HG02885 (cell line): ENCODE data around the gene CPLX1.
"Not testable (repeated sequence)": the region's sequence is repeated elsewhere in the genome, so short reads cannot be mapped to it uniquely, and the experiment has no call there.

Source experiments
- ATAC-seq: cut with Tn5 transposase; IDR thresholded peaks from one replicate; pipeline ENCODE4 v1.9.1; 2021; ENCODE audit warnings: mild to moderate bottlenecking; ENCODE audit not compliant: unreplicated experiment, poor library complexity

CPLX1 gene

DNA sequence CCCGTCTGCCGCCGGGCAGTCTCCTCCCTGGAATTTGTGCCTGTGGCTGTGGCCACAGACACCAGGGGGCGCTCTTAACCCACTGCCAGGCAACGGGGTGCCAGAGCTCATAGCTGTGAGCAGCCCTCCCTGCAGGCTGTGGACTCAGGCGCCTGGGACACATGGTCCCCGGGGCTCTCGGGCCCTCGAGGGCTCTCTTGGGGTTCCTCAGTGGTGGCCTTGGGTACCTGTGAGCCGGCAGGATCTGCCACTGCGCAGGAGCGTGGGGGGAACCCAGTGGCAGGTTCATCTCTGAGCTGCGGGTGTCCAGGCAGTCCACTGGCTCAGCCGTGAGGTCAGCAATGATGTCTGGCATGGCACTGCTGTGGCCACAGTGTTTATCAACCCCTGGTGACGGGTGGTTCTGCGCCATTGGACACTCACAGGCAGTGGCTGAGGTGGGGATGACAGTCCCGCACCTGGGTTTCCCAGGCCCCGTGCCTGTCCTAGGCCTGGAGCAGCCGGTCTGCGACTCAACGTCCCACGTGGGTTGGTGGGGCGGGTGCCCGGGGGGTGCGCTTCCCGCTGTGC lies 83.1 kb downstream of the CPLX1 start:
- ATAC-seq: peak; percentile 60

- ATAC-seq: no peak
Measured at GRCh38 chr4:742096-742741, 83.7 kb downstream of the CPLX1 start.

DNA sequence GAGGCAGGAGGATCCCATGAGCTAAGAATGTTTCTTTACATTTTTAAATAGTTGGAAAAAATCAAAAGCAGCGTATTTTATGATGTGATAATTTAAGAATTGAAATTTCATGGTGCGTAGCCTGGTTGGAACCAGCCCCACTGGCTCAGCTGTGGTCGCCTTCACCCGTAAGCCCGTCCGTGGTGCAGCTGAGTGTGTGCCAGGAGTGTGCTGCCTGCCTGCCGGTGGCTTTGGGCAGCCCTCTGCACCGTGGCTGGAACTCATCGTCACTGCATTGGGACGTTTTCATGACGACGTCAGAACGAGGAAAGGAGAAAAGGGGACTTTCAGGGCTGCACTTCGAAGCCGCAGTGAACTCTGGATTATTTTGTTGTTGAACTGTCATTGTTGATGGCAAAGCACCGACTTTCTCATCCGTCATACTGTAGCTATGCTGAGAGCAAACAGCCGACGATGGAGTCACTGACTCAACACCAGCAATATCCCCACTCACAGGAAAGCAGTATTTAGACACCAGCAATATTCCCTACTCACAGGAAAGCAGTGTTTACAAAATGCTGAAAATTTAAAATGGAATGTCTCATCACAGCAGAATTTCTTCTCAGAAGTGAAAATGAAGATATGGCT lies 85.2 kb downstream of the CPLX1 start:
- no peak for ATAC-seq

DNA sequence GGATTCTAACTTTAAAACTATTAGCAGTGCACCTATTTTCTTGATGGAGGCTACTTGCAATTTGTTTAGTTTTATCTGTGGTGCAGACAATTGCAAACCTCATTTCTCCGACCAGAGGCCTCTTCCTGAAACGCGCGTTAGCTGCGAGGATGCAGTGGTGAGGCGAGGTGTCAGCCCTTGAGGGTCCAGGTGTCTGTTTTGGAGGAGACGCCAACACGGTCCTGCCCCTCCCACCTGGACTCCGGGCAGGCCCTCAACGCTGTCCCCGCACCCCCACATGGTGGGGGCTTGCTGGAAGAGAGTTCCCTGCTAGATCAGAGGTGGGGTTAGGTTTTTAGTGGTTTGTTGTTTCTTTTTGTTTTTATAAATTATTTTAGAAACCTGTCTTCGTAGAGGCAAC lies 85.9 kb downstream of the CPLX1 start:
- no peak for ATAC-seq

DNA sequence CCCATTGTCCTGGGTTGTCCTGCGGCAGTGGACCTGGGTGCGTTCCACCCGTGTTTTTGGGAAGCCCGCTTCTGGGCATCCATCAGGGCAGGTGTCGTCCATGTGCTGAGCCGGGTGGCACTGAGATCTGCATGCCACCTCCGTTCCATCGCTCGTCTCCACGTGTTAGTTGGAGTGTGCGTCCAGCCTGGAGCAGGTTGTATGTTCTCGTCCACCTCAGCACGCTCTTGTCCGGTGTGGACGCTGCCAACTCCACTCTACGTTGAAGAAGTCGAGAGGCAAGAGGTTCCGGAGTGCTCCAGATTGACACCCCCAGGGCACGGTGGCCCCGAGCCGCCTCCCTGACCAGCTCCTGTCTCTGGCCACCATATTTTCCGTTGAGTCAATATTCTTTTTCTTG lies 86.4 kb downstream of the CPLX1 start:
- no peak for ATAC-seq

DNA sequence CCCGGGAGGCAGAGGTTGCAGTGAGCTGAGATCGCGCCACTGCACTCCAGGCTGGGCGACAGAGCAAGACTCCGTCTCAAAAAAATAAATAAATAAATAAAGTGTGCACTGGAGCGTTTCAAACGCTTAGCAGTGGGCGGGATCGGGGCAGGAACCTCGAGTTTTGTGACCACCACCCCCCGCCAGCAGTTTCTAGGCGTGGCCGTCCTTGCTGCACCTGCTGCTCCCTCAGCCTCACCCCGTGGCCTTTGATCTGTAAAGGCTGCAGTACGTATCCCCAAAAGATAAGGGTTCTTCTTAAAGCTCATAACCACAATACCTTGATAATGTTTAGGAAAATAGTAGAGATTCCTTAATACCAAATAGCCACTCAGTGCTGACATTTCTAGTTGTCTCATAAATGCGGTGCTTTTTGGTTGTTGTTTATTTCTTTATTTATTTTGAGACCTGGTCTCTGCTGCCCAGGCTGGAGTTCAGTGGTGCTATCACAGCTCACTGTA lies 87.1 kb downstream of the CPLX1 start:
- ATAC-seq: no peak

DNA sequence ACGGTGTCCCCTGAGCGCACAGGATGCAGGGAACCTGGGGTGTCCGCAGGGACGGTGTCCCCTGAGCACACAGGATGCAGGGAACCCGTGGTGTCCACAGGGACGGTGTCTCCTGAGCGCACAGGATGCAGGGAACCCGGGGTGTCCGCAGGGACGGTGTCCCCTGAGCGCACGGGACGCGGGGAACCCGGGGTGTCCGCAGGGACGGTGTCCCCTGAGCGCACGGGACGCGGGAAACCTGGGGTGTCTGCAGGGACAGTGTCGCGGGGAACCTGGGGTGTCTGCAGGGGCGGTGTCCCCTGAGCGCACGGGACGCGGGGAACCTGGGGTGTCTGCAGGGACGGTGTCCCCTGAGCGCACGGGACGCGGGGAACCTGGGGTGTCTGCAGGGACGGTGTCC lies 89.4 kb downstream of the CPLX1 start:
- not testable (repeated sequence) for ATAC-seq

- ATAC-seq: no peak
Measured at GRCh38 chr4:735583-735982, 90.3 kb downstream of the CPLX1 start.
